ENCODE measurements around the gene MASP2.

- TF ChIP-seq CTCF (IDR thresholded peaks at IDR 0.05 in 2 of 3, conservative IDR thresholded peaks at IDR 0.05 in 1 of 3; ENCODE audit: control insufficient read depth in 2 of 3, extremely low read depth in 1 of 3, insufficient read depth in 1 of 3, low read depth in 3 of 3, low read length in 3 of 3) (no peak), MLLT1 (IDR thresholded peaks at IDR 0.05) (no peak), HDAC2 (IDR thresholded peaks at IDR 0.05) (no peak), DPF2 (IDR thresholded peaks at IDR 0.05) (no peak), SIN3A (IDR thresholded peaks at IDR 0.05; ENCODE audit: low read depth, low read length) (no peak), CHD1 (IDR thresholded peaks at IDR 0.05; ENCODE audit: low read depth, low read length) (no peak), ATF3 (IDR thresholded peaks at IDR 0.05; ENCODE audit: borderline replicate concordance, extremely low read depth, low read depth, low read length) (no peak), POLR2A (IDR thresholded peaks at IDR 0.05; ENCODE audit: low read depth, low read length) (no peak), CBFB (IDR thresholded peaks at IDR 0.05; ENCODE audit: low read depth) (no peak), RAD21 (IDR thresholded peaks at IDR 0.05; ENCODE audit: insufficient read depth, low read depth, low read length) (no peak), POU2F2 (IDR thresholded peaks at IDR 0.05; ENCODE audit: borderline replicate concordance, low read depth, low read length) (no peak), BHLHE40 (IDR thresholded peaks at IDR 0.05; ENCODE audit: borderline replicate concordance in 1 of 2, low read depth in 2 of 2, low read length in 1 of 2) (no peak), E2F4 (IDR thresholded peaks at IDR 0.05; ENCODE audit: low read depth, low read length) (no peak)
Measured at GRCh38 chr1:11013160-11013531, 33.9 kb downstream of the MASP2 start.

Measured in GM12878 (cell line).